Esophagus squamous epithelium (tissue), 4 donors: Measurements from ENCODE around the gene GMDS.

Experiments
- POLR2A ChIP-seq, 4 donors: fragments of 450-650 bp; IDR thresholded peaks; one replicate each; pipeline ENCODE4 v1.6.1; 2017; ENCODE audit warnings: antibody characterized with exemption in 4 of 4, mild to moderate bottlenecking in 4 of 4, moderate library complexity in 3 of 4
- TF ChIP-seq, protein P1 (sequence below), 6 experiments: fragments of 450-650 bp in 4 of 6; fragments of 200-600 bp in 2 of 6; sonication (generic) in 2 of 6; IDR thresholded peaks; one replicate each; pipeline ENCODE4 v1.5.1; 2016 to 2019; ENCODE audit warnings: antibody characterized with exemption in 6 of 6, mild to moderate bottlenecking in 4 of 6, moderate library complexity in 4 of 6

DNA sequence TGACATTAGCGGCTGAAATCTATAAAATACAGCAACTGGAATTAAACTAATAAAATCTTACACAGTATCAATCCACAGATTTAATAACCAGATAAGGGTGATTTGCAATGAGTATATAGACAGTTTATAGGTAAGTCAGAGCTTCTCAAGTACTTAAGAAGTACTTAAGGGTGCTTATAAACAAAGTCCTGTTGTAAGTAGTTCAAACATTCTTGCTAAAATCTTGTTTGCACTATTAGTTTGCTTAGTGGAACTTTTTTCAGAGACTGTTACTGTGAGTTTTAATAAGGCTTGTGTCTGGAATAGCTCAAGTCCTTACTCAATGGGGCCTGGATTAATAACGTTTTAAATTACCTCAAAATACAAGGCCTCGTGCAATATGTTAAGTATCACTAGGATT is 240.5 kb downstream of the GMDS start:
- TF ChIP-seq, protein P1, sequence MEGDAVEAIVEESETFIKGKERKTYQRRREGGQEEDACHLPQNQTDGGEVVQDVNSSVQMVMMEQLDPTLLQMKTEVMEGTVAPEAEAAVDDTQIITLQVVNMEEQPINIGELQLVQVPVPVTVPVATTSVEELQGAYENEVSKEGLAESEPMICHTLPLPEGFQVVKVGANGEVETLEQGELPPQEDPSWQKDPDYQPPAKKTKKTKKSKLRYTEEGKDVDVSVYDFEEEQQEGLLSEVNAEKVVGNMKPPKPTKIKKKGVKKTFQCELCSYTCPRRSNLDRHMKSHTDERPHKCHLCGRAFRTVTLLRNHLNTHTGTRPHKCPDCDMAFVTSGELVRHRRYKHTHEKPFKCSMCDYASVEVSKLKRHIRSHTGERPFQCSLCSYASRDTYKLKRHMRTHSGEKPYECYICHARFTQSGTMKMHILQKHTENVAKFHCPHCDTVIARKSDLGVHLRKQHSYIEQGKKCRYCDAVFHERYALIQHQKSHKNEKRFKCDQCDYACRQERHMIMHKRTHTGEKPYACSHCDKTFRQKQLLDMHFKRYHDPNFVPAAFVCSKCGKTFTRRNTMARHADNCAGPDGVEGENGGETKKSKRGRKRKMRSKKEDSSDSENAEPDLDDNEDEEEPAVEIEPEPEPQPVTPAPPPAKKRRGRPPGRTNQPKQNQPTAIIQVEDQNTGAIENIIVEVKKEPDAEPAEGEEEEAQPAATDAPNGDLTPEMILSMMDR (IDR thresholded peaks at IDR 0.05): no peak
- no peak for TF ChIP-seq POLR2A (IDR thresholded peaks at IDR 0.05)
